ENCODE measurements around the gene LHPP.

Gene LHPP

GRCh38 chr10:124473070-124473469 is 11.4 kb downstream of the LHPP start:
- DNase-seq = no peak

GRCh38 chr10:124474514-124475070 is 13.0 kb downstream of the LHPP start:
- DNase-seq = no peak

GRCh38 chr10:124476043-124476725 is 14.6 kb downstream of the LHPP start:
- no peak for DNase-seq

- no peak for DNase-seq
These were observed 16.2 kb downstream of the LHPP start for GRCh38 chr10:124477614-124478363.

GRCh38 chr10:124478515-124478914 is 16.9 kb downstream of the LHPP start:
- no peak for DNase-seq

GRCh38 chr10:124480860-124481259 is 19.2 kb downstream of the LHPP start:
- no peak for DNase-seq

- DNase-seq = no peak
These were observed 20.1 kb downstream of the LHPP start for GRCh38 chr10:124481717-124482116.

GRCh38 chr10:124482236-124482800 is 20.7 kb downstream of the LHPP start:
- no peak for DNase-seq

GRCh38 chr10:124482876-124483275 is 21.3 kb downstream of the LHPP start:
- DNase-seq = no peak

- DNase-seq = no peak
These were observed 22.4 kb downstream of the LHPP start for GRCh38 chr10:124484031-124484430.

- DNase-seq = no peak
These were observed 23.0 kb downstream of the LHPP start for GRCh38 chr10:124484661-124485060.

GRCh38 chr10:124486635-124487034 is 25.0 kb downstream of the LHPP start:
- no peak for DNase-seq

GRCh38 chr10:124491105-124491504 is 29.5 kb downstream of the LHPP start:
- no peak for DNase-seq

GRCh38 chr10:124492266-124492665 is 30.6 kb downstream of the LHPP start:
- no peak for DNase-seq

GRCh38 chr10:124493214-124493882 is 31.7 kb downstream of the LHPP start:
- DNase-seq = no peak

- DNase-seq = no peak
These were observed 32.6 kb downstream of the LHPP start for GRCh38 chr10:124494046-124494807.

GRCh38 chr10:124495162-124495561 is 33.5 kb downstream of the LHPP start:
- no peak for DNase-seq

GRCh38 chr10:124495725-124496124 is 34.1 kb downstream of the LHPP start:
- no peak for DNase-seq

- no peak for DNase-seq
These were observed 34.5 kb downstream of the LHPP start for GRCh38 chr10:124496150-124496549.

- DNase-seq = no peak
These were observed 35.0 kb downstream of the LHPP start for GRCh38 chr10:124496620-124497019.

GRCh38 chr10:124497196-124497881 is 35.7 kb downstream of the LHPP start:
- DNase-seq = no peak

- DNase-seq = no peak
These were observed 36.4 kb downstream of the LHPP start for GRCh38 chr10:124498056-124498455.

Measured in activated CD4-positive, alpha-beta T cell treated with anti-CD3 and anti-CD28 coated beads, Interleukin-2, amount 50 U/mL, for 4 hours (primary cell).